ENCODE data around the gene COL18A1.

DNA sequence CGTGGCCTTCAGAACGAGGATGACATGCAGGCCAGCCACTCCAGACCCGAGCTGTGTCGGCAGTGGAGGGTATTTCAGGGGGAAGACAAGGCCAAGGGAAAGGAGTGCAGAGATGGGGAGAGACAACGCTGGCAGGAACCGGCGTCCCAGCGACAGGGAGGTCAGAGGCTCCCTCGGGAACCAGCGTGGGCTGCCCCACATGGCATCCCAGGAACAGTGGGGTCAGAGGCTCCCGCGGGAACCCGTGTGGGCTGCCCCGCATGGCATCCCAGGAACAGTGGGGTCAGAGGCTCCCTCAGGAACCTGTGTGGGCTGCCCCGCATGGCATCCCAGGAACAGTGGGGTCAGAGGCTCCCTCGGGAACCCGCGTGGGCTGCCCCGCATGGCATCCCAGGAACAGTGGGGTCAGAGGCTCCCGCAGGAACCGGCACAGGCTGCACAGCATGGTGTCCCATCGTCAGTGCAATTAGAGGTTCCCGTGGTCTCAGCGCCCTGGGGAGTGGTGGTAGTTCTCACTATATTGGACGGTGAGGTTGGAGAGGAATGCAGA, 94.3 kb downstream of the COL18A1 start:
- no peak for TF ChIP-seq POLR2A (IDR thresholded peaks at IDR 0.05)
- TF ChIP-seq, protein P1, sequence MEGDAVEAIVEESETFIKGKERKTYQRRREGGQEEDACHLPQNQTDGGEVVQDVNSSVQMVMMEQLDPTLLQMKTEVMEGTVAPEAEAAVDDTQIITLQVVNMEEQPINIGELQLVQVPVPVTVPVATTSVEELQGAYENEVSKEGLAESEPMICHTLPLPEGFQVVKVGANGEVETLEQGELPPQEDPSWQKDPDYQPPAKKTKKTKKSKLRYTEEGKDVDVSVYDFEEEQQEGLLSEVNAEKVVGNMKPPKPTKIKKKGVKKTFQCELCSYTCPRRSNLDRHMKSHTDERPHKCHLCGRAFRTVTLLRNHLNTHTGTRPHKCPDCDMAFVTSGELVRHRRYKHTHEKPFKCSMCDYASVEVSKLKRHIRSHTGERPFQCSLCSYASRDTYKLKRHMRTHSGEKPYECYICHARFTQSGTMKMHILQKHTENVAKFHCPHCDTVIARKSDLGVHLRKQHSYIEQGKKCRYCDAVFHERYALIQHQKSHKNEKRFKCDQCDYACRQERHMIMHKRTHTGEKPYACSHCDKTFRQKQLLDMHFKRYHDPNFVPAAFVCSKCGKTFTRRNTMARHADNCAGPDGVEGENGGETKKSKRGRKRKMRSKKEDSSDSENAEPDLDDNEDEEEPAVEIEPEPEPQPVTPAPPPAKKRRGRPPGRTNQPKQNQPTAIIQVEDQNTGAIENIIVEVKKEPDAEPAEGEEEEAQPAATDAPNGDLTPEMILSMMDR (IDR thresholded peaks at IDR 0.05 in 8 of 11, conservative IDR thresholded peaks at IDR 0.05 in 3 of 11) = no peak
- no peak for TF ChIP-seq POLR2AphosphoS5 (IDR thresholded peaks at IDR 0.05)

Data from spleen (tissue), 7 donors.